GM19240 (cell line): ENCODE measurements around the gene ZFR.
"Not testable (repeated sequence)": the region's sequence is repeated elsewhere in the genome, so short reads cannot be mapped to it uniquely, and the experiment has no call there.

Source experiments
- DNase-seq: peaks from one replicate; pipeline ENCODE4 v3.0.0; 2011; ENCODE audit warnings: low spot score; ENCODE audit not compliant: insufficient read length

Gene ZFR

DNA sequence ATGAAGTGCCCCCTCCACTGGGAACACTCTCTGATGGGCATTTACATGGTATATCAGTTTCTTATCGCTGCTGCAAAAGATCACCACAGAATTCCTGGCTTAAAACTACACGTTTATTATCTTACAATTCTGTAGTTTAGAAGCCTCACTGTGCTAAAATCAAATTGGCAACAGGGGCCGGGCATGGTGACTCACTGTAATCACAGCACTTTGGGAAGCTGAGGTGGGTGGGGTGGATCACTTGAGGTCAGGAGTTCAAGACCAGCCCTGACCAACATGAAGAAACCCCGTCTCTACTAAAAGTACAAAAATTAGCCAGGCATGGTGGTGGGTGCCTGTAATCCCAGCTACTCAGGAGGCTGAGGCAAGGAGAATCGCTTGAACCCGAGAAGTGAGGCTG is 7.8 kb upstream of the ZFR start:
- DNase-seq: not testable (repeated sequence)

DNA sequence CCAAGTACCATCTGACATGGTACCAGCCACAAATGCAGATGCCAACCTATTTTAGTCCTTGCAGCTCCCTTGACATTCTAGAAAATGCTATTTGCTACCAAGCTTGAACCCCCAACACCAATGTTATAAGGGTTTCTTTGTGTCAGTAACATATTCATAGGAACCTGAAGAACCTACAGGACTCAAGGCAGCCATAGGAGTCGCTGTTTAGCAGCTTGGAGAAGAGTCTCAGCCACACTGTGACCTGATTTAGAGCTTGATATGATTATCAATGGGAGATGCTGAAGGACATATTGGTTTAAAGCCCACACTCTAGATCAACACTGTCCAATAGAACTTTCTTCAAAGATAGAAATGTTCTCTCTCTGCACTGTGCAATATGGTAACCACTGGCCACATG is 6.4 kb upstream of the ZFR start:
- no peak for DNase-seq

DNA sequence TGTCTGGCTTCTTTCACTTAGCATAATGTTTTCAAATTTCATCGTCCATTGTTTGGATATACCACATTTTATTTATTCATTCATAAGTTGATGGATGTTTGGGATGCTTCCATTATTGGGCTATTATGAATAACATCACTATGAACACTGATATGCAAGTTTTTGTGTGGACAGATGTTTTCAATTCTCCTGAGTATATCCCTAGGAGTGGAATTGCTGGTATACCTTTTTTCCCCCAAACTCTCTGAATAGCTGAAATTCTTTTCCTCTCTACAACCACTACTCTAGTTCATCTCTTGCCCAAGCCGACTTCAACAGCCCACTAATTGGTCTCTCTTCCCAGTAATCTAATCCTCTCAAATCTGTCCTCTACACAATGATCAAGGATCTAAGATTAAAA is 4.7 kb upstream of the ZFR start:
- DNase-seq: no peak

DNA sequence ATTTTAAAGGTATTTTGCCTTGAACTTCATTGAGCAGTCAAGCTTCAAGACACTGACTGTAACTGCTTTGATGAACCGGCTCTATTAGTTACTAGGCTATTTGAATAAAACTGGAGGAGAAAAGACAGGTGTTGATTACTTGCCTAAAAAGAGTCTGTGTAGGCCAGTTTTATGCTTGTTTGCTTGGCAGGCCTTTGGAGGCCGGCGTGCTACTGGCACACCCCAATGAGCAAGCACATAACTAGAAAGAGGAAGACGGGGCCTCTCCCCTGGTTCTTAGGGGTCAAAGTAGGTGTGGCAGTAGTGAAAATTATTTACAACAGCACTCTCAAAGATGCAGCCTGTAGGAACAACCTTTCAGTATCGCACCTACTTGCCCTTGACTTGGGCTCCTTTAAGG is 2.1 kb upstream of the ZFR start:
- no peak for DNase-seq

DNA sequence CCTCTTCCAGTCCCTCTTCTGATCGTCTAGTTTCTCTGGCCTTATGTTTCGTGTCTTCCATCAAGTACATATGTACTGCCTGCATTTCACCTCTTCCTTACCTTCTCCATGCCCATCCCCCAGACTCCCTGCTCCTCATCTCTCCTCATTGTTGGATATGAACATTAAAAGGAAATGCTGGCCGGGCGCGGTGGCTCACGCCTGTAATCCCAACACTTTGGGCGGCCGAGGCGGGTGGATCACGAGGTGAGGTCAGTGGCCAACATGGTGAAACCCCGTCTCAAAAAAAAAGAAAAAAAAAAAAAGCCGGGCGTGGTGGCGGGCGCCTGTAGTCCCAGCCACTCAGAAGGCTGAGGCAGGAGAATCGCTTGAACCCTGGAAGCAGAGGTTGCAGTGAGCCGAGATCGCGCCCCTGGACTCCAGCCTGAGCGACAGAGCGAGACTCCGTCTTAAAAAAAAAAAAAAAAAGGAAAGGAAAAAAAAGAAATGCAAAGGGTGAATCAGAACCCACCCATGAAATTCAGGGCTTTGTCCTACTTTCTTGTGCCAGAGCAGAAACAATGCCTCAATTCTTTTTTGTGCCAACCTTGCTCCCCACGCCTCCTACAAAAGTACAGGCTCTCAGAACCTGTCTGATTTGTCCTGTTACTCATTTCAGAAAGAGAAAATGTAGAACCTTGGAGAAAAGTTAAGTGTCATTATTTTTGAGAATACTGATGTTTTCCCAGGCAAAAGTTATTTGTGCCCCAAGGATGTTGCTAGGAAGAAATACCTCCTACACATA is 1.5 kb upstream of the ZFR start:
- no peak for DNase-seq

DNA sequence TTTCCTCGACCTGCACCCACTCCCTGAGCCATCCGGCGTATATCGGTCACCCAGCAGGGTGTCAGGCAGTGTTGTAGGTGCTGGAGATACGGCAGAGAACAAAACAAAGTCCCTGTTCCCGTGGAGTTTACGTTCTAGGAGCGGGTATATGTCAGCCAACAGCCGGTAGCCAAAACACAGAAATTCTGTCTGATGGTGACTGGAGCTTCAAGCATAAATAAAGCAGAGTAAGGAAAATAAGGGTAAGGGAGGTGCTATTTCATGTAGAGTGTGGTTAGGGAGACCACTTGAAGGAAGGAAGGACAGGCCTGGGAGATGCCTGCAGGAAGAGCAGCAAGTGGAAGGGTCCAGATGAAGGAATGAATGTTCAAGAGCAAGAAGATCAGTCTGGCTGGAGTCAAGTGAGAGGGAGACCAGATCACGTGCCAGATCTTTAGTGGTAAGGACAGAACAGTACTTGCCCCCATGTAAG is 783 bp upstream of the ZFR start:
- DNase-seq: no peak

DNA sequence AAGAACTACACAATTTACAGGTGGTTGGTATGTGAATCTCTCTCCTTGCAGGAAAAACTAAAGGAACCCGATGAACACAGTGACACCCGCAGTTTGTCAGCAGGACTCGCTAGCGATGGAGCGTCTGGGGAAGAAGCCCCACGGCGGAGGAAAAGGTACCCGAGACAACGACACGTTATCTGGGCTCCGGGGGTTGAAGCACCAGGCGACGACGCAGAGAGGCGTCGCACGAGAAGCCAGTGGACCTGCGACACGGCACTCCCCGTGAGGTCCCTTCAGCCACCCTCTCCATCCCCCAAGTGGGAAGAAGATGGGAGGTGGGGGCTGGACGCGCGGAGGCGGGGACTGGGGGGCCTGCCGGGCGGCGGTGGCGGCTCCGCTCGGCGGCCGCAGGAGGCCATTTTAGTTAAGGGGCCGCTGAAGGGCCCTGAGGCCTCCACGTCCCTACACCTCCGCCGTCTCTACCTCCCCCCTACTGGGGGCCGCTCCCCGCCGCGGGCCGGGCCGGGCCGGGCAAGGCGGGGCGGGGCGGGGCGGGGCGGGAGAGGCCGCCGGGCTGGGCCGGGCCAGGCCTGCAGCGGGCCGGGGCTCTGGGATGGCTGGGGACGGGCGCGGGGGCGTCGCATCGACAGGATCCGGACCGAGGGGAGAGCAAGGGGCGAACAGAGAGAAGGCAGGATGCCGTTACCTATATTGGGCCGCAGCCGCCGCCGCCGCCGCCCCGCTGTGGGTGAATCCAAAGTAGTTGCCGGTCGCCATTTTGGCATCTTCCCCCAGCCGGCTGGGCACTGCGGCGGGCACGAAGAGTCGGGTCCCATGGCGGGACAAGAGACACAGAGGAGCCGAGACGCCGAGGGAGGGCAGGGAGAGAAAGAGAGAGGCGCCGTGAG is 754 bp downstream of the ZFR start:
- no peak for DNase-seq

DNA sequence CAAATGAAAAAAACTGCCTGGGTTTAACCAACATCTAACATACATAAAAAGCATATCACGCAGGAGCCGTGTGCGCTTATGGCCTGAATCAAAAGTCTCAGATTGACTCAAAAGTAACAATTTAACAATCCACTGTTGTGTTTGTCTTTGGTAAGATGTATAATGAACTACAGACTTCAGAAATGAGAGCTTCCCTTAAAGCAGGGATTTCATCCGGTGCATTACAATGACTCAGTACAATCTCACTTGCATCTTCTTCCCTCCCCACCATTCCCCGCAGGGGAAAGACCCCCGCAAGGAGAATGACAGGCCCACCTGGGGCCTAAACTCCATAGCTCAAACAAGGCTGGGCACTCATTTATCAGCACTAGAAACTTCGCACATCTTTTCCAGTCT is 1.4 kb downstream of the ZFR start:
- DNase-seq: no peak

DNA sequence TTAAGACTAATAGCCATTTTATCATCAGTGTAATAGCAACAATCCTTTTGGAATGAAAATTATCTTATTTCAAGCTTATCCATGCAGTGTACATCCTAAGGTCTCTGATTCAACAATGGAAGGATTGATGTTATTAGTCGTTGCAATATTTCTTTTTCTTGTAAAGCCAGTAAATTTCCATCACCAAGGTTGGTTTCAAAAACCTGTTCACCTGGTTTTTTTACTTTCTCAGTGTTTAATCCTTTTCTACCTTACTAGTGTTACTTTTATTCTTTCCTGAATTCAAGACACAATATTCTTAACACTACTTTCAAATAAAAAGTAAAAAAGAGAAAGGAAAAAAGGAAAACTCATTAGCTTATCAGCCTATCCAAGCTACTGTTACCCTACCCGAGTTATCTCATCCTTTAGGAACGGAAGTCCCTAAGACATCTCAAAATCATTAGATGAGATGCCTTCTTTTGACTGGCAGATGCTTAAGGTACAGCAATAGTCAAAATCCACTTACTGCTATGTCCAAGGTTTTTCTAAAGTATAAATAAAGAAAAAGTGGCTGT is 5.4 kb downstream of the ZFR start:
- DNase-seq: no peak

DNA sequence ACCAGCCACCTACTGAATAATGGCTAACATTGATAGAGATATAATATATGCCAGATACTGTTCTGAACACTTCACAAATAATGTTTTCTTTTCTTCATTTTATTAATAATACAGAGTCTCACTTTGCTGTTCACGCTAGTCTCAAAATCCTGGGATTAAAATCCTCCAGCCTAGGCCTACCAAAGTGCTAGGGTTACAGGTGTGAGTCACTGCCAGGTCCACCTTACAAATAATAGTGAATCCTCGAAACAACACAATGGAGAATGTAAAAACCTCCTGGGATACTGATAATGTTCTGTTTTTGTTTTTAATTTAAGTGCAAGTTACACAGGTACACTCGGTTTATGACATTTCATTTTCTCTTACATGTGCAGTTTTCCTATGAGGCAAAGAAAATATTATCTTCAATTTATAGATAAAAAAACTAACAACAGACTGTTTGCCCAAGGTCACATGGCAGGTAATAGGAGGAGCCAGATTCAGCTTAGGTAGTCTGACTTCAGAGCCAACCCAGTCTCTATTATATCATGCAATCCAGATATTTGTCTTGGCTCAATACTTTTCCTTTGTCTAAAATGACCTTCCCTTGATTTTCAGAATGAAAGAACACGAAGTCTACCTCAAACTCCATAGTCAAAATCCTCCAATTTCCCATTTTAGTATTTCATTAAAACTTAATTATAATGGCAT is 7.8 kb downstream of the ZFR start:
- DNase-seq: no peak

DNA sequence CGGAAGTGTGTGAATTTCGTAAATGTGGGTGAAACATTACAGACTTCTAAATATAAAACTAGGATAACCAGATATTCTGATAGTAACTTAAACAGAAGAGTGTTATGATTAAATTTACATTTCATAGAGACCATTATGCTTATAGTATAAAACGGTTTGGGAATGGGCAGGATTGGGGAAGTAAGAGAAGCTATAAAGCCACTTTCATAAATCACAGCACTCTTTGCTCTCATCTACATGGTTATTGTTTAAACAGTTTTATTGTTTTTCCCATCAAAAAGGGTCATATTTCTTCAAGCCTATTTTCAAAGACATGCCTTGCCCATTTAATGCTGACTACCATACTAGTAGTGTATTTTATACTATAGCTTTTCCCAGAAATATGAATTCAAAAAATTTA is 9.2 kb downstream of the ZFR start:
- DNase-seq: no peak

DNA sequence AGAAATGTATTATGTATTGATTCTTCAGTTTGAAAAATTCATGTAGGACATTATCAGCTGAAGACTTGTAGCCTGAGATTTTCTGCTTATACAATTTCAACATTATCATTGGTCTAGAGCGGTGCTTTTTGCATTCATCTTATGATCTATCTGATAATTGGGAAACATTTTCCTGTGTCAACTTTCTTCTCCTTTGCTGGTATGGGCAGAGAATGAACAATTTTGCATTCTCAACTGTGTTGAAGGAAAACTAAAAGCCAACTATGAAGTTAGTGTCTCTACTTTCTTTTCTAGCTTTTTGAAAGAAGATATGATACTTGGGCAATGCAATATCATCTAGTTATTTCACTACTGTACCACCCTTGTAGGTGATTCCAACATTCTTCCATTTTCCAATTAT is 10.3 kb downstream of the ZFR start:
- no peak for DNase-seq

DNA sequence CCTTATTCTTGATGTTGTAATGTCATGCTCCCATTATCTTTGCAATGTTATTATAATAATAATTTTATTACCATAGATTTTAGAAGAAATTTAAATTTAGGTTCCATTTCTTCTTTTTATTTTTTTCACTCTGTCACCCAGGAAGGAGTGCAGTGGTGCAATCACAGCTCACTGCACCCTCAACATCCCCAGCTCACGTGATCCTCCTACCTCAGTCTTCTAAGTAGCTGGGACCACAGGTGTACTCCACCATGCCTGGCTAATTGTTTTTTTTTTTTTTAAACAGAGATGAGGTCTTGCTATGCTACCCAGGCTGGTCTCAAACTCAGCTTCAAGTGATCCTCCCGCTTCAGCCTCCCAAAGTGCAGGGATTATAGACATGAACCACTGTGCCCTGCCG is 11.9 kb downstream of the ZFR start:
- no peak for DNase-seq

DNA sequence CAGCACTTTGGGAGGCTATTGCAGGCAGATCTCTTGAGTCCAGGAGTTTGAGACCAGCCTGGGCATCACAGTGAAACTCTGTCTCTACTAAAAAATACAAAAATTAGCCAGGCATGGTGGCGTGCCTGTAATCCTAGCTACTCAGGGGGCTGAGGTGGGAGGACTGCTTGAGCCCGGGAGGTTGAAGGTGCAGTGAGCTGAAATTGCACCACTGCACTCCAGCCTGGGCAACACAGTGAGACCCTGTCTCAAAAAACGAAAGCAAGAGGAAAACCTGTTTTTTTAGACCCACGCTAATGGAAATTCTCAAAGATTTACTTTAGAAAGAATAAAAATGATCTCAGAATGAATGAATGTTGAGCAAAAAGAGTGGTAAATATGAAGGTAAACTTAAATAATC is 13.7 kb downstream of the ZFR start:
- DNase-seq: not testable (repeated sequence)

DNA sequence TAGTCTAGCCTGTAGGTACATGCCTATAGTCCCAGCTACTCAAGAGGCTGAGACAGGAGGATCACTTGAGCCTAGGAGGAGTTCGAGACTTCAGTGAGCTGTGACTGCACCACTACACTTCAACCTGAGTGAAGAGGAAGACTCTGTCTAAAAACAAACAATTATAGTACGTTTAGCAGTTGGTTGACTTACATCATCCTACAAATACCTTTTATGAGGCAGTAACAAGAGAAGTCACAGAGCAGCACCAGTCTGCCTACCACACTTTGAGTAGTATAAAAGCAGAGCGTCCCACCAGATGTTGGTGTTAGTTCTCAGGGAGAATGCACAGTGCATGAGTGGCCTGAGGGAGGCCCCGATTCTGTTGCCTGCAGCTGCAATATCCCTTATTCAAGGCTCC is 16.1 kb downstream of the ZFR start:
- DNase-seq: no peak

DNA sequence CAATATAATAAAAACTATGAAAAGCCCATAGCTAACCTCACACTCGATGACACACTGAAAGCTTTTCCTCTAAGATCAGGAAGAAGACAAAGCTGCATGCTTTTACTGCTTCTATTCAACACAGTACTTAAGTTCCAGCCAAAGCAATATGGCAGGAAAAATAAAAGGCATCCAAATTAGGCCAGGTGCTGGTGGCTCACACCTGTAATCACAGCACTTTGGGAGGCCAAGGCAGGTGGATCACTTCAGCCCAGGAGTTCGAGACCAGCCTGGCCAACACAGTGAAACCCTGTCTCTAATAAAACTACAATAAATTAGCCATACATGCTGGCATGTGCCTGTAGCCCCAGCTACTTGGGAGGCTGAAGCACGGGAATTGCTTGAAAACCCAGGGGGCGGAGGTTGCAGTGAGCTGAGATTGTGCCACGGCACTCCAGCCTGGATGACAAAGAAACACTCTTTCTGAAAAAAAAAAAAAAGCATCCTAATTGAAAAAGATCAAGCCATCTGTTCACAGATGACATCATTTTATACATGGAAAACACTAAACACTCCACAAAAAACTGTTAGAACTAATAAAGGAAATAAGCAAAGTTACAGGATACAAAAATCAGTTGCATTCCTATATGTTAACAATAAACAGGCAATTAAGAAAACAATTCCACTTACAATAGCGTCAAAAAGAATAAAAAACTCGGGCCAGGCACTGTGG is 17.9 kb downstream of the ZFR start:
- DNase-seq: no peak

DNA sequence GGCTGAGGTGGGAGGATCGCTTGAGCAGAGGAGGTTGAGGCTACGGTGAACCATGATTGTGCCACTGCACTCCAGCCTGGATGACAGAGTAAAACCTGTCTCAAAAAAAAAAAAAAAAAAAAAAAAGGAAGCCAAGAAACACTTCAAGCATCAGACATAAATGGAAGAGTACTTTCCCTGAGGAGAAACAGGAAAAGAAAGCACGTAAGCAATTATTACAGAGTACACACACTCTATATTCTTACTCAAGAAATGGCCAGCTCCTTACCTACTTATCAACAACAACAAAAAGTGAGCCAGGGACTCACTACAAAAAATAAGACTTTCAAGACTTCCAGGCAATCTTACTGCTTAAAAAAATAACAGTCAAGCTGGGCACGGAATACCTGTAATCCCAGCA is 21.8 kb downstream of the ZFR start:
- no peak for DNase-seq

DNA sequence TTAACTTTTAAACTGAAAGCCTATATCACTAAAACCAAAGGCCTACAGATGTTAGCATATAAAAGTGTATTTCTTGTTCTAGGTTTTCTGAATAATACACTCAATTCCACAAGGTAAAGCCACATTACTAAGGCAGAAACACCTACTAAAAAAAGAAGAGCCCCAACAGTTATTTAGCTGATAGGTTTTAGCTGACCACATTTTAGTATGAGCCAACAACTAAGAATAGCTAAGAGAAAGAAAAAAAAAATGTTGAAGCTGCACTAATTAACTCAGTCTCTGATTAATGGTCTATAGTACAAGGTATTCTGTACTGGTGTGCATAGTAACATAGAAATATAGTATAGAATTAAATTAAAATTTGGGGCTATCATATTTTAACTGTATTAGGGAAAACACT is 23.5 kb downstream of the ZFR start:
- DNase-seq: no peak

DNA sequence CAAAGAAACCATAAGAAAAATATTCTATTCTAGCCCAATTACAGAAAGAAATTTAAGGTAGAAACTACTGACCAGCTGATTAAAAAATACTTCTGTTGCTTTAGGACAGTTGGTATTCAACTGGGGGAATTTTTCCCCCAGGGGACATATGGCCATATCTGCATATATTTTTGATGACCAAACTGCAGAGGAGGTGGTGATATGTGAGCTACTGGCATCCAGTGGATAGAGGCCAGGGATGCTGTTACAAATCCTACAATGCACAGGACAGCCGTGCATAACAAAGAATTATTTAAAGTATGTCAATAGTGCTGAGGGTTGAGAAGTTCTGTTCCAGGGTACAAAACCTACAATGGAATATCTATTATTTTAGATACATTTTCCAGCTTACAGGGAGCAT is 24.0 kb downstream of the ZFR start:
- no peak for DNase-seq

DNA sequence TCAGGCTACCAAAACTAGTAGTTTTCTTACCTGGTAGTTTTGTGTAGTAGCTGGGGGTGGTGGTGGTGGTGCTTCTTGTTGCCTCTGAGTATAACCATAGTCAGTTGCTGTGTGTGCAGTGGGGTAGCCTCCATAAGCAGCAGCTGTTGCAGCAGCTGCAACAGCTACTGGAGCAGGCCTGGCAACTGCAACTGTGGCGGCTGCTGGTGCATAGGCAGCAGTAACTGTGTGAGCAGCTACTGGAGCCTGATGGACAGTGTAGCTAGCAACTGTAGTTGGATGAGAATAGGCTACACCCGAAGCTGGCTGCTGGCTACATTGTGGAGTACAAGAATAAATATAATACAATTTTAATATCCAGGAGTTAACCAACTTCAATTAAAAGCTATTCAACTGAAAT is 24.7 kb downstream of the ZFR start:
- no peak for DNase-seq
